NCI-H748 (cell line): ENCODE results near the gene WWOX.
A peak's percentile ranks its signal among the peaks of the same experiment; 100 is the strongest.

Experiments
- DNase-seq: peaks from one replicate; lab custom pipeline; 2025; ENCODE audit not compliant: unreplicated experiment; lab: John Stamatoyannopoulos, UW

WWOX gene

GRCh38 chr16:78871241-78871640 lies 771.8 kb downstream of the WWOX start:
- no peak for DNase-seq

- no peak for DNase-seq
Measured at GRCh38 chr16:78876671-78877070, 777.2 kb downstream of the WWOX start.

DNA sequence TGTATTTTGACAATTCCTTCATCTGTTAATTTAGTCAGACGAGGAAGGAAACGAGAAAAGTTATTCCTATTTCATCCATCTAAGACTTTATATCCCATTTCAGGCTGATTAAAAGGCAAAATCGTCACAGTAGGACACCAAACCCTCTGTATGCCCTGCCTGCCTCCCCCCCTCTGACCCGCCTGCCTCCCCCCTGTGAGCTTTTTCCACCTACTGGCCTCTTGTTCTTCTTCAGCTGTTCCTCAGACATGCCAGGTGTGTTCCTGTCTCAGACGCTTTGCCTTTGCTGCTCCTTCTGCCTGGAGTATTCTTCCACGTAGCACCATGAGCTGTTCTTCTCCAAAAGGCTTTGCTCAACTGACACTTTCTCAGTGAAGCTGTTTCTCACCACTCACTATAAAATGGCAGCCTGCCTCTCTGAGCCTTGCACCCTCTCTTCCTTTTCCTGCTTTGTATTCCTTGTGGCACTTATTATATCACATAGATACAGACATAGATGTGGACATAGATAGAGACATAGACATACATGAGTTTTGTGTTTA lies 777.7 kb downstream of the WWOX start:
- no peak for DNase-seq

DNA sequence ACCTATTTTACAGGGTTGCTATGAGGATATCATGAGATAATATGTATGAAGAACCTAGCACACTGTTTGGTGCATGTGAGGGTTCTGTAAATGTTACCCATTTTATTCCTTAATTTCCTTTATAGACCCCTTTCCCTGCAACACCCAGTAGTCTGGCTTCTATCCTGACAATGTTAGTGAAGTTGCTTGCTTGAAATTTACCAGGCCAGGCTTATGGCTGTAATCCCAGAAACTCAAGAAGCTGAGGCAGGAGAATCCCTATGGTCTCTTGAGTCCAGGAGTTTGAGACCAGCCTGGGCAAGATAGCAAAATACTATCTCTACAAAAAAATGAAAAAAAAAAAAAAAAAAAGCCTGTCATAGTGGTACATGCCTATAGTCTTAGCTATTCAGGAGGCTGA lies 779.1 kb downstream of the WWOX start:
- no peak for DNase-seq

GRCh38 chr16:78879011-78879410 lies 779.6 kb downstream of the WWOX start:
- no peak for DNase-seq

- no peak for DNase-seq
Measured at GRCh38 chr16:78882150-78882549, 782.7 kb downstream of the WWOX start.

- no peak for DNase-seq
Measured at GRCh38 chr16:78882751-78883150, 783.3 kb downstream of the WWOX start.

DNA sequence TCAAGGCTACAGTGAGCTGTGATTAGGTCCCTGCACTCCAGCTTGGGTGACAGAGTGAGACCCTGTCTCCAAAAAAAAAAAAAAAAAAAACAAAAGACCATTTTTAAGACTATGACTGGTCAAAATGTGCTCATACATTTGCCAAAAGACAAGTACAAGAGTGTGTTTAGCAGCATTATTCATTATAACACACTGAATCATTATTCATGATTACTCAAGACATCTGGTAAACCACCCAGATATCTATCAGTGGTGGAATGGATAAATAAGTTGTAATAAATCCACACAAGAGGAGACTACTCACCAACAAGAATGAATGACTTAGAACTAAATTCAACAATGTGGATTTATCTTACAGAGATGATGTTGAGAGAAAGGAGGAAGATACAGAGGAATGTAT lies 784.8 kb downstream of the WWOX start:
- no peak for DNase-seq

DNA sequence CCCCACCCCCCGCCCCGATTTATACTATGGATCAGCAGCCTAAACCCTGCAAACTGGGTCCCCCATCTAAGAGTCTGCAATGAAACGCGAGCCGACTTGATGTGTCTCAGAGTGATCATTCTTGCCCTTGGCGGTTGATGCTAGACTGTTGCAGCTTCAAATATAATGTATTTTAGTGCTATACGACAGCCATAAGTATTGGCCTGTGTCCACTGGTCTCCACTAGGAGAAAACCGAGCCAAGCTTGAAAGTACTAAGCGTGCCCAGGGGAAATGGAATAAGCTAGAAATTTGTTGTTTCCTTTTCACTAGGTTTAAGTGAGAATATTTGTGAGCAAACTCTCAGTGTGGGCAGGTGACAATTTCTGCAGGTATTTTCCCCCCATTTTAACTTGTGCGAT lies 789.9 kb downstream of the WWOX start:
- DNase-seq: no peak

- DNase-seq: no peak
Measured at GRCh38 chr16:78890373-78890895, 791.0 kb downstream of the WWOX start.

GRCh38 chr16:78892951-78893733 lies 793.7 kb downstream of the WWOX start:
- no peak for DNase-seq

GRCh38 chr16:78894886-78895285 lies 795.4 kb downstream of the WWOX start:
- DNase-seq: no peak

- DNase-seq: no peak
Measured at GRCh38 chr16:78895681-78896080, 796.2 kb downstream of the WWOX start.

DNA sequence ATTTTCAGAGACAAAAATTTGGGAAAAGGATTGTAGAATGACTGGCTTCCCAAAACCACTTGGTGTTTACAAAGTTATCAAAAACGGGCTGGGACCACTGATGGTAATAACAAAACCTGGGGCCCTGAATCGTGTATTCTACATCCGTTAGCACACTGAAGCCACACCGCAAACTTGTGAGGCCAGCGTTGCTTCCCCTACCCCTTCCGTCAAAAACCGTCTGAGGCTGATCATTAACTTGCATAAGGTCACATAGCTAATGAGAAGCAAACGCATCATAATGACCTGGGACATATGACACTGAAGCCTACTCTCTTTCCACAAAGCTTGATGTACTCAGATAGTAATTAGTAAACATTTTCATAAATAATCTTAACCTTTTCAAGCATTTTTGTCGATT lies 796.8 kb downstream of the WWOX start:
- peak; percentile 11 for DNase-seq

- no peak for DNase-seq
Measured at GRCh38 chr16:78897299-78897698, 797.8 kb downstream of the WWOX start.

DNA sequence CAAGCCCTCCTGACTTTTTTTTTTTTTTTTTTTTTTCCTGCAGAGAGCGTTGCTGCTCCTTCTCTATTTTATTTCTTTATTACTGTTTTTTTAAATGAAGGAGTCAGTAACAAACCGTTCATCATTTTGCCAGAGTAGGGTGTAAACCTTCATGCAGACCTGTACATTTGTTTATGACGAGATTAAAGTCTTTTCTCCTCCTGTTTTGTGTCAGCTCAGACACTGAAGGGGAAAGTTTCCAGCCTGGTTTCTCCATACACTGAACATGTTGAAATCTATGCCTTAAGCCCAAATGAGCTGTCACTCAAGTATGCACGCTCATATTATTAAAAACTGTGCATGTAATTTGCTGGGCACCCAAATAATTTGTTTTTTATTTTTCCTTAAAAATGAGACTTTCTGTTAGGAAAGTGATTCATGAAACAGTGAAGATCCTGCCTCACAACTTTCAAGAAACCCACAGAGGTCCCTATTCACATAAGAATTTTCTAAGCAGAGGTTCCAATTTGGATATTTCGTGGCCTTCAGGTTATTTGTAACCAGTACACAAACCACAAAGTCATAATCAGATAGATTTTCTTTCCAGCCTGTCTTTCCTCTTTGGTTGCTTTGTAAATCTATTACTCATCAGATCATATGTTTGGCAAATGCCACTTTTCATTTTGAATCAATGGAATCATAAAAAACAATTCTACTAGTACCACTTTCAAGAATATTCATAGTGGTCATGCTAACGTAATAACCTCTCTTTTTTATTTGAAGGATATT lies 800.8 kb downstream of the WWOX start:
- DNase-seq: no peak

GRCh38 chr16:78900966-78901365 lies 801.5 kb downstream of the WWOX start:
- DNase-seq: no peak

DNA sequence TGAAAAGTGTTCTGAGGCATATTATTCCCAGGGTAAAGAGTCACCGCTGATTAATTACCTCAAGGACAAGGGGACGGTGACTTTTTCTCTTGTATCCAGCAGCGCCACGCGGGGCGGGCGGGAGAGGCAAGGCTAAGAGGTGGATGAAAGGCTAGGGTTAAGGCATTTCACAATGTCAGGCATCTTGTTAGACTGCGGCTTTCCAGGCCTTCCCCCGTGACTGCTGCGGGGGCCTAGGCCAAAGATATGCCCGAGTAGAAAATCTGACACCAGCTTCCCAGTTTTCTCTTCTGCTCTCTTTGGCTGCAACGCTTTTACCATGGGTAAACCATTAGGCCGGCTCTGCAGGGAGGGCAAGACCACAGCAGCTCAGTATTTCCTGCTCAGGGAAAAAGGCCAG lies 802.9 kb downstream of the WWOX start:
- DNase-seq: no peak

DNA sequence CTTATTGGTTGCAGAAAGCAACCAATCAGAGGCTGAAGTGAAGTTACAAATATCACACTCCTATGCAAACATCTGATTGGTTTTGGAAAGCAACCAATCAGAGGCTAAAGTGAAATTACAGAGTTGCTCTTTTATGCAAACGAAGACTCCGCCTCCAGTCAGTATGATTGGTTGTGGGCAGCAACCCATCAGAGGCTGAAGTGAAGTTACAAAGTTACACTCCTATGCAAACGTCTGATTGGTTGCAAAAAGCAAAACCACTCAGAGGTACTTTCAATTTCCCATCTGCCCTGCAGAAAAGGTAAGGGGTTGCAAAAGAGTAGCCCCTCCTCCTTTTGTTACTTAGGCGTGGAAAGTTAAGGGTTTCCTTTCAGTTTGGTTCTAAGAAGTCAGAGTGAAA lies 803.8 kb downstream of the WWOX start:
- no peak for DNase-seq

GRCh38 chr16:78903843-78904242 lies 804.4 kb downstream of the WWOX start:
- DNase-seq: no peak

DNA sequence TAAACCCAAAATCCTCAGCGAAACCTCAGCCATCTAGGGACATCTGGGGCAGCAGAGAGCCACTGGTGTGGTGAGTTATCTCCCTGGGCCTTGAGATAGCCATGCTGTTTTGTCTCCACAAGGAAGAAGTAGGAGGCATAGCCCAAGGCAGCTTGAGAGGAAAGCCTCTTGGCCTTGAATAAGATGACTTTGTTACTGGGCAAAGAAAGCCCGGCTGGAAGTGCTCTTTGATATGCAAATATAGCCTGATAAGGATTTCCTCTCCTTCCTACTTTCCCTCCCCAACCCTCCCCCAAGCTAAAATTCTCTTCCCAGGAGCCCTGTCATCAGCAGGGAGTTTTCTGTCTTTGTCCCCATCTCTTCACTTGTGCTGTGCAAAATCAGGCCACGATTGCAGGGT lies 806.7 kb downstream of the WWOX start:
- no peak for DNase-seq

DNA sequence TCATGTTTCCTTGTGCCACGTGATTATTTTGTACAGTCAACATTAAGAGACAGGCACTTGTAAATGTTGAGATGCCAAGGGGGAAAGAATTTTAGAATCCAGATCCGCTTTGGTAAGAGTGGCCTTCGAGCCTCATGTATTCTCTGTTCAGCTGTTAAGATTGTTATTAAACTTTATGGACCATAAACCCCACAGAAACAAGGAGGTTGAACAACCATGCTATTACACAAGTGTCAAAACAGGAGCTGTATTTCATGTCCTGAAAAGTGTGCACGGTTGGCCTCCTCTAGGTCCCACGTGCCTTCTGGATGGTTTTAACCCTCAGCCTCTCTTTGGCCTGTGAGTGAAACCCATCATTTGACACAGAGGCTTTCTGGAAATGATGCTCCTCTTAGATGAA lies 809.8 kb downstream of the WWOX start:
- no peak for DNase-seq
